GM23338 (cell line): Measurements from ENCODE around the gene PGM3.
A peak's percentile ranks its signal among the peaks of the same experiment; 100 is the strongest.

Source experiments
- EZH2 ChIP-seq: fragments of 200-600 bp; sonication (generic); IDR thresholded peaks from one replicate; pipeline ENCODE4 v1.8.0; 2017; ENCODE audit warnings: antibody characterized with exemption, mild to moderate bottlenecking, low read depth; ENCODE audit not compliant: unreplicated experiment
- EZH2phosphoT487 ChIP-seq: fragments of 200-600 bp; sonication (generic); IDR thresholded peaks from one replicate; pipeline ENCODE4 v1.8.1; 2018; ENCODE audit warnings: antibody characterized with exemption; ENCODE audit not compliant: unreplicated experiment
- POLR2AphosphoS5 ChIP-seq: IDR thresholded peaks from 2 replicates; pipeline ENCODE4 v1.6.1; 2016; ENCODE audit warnings: antibody characterized with exemption, low read depth
- STAT1 ChIP-seq: IDR thresholded peaks from one replicate; pipeline ENCODE4 v1.6.1; 2016; ENCODE audit warnings: antibody characterized with exemption; ENCODE audit not compliant: unreplicated experiment
- ZNF331 ChIP-seq: fragments of 250-450 bp; sonication (Bioruptor Pico); IDR thresholded peaks from 2 replicates; pipeline ENCODE4 v1.5.0; 2020; ENCODE audit warnings: low read depth, mild to moderate bottlenecking, moderate library complexity
- TF ChIP-seq, protein P1 (sequence below), 2 experiments: fragments of 200-600 bp in 1 of 2; sonication (generic) in 1 of 2; conservative IDR thresholded peaks; 2 replicates each; pipeline versions ENCODE4 v1.5.1 to v1.6.1; 2016 to 2017; ENCODE audit warnings: antibody characterized with exemption in 2 of 2, low read depth in 2 of 2, mild to moderate bottlenecking in 2 of 2, moderate library complexity in 1 of 2
- TF ChIP-seq, protein P2 (sequence below): fragments of 250-450 bp; sonication (Bioruptor Pico); IDR thresholded peaks from 2 replicates; pipeline ENCODE4 v1.5.0; 2020; ENCODE audit warnings: mild to moderate bottlenecking, moderate library complexity

DNA sequence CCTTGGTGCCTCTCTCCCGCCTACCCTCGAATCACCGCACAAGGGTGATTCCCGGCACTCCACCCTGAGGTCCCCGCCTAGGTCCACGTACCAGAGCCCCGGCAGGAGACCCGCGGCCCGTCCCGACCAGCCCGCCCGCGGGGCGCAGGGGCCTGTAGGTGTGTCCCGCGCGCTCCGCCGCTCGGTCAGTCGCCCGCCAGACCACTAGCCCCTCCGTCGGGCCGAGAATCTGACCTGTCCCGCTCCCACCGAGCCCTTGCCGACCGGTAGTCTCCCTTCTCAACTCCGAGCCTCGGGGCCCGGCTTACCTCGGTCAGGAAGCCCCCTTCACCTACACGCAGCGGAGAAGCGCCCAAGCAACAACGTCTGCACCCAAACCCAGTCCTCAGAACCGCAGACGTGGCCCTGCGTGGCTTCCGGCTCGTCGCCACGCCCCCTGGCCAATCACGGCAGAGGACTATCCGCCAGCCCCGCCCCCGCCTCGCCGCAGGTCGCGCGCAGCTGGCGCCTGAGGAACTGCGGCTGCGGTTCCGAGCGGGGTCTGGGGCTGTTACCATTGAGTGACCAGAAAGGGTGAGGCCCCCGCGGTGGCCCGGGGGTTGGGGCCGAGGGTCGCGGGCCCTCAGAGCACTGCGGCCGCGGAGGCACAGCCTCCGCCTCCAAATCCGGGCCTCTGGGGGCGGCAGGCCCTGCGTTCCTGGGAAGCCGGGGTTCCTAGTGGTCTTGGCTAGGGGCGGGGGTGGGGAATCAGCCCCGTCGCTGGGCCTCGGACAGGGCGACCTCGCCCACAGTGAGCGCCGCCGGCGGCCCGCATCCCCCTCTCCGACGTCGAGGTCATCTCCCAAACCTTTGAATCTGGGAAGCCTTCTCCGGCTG lies at the start of gene PGM3, which contains the start of gene RWDD2A:
- TF ChIP-seq, protein P1, sequence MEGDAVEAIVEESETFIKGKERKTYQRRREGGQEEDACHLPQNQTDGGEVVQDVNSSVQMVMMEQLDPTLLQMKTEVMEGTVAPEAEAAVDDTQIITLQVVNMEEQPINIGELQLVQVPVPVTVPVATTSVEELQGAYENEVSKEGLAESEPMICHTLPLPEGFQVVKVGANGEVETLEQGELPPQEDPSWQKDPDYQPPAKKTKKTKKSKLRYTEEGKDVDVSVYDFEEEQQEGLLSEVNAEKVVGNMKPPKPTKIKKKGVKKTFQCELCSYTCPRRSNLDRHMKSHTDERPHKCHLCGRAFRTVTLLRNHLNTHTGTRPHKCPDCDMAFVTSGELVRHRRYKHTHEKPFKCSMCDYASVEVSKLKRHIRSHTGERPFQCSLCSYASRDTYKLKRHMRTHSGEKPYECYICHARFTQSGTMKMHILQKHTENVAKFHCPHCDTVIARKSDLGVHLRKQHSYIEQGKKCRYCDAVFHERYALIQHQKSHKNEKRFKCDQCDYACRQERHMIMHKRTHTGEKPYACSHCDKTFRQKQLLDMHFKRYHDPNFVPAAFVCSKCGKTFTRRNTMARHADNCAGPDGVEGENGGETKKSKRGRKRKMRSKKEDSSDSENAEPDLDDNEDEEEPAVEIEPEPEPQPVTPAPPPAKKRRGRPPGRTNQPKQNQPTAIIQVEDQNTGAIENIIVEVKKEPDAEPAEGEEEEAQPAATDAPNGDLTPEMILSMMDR (conservative IDR thresholded peaks at IDR 0.05; ENCODE audit: low read depth in 2 of 2) = no peak
- TF ChIP-seq, protein P2, sequence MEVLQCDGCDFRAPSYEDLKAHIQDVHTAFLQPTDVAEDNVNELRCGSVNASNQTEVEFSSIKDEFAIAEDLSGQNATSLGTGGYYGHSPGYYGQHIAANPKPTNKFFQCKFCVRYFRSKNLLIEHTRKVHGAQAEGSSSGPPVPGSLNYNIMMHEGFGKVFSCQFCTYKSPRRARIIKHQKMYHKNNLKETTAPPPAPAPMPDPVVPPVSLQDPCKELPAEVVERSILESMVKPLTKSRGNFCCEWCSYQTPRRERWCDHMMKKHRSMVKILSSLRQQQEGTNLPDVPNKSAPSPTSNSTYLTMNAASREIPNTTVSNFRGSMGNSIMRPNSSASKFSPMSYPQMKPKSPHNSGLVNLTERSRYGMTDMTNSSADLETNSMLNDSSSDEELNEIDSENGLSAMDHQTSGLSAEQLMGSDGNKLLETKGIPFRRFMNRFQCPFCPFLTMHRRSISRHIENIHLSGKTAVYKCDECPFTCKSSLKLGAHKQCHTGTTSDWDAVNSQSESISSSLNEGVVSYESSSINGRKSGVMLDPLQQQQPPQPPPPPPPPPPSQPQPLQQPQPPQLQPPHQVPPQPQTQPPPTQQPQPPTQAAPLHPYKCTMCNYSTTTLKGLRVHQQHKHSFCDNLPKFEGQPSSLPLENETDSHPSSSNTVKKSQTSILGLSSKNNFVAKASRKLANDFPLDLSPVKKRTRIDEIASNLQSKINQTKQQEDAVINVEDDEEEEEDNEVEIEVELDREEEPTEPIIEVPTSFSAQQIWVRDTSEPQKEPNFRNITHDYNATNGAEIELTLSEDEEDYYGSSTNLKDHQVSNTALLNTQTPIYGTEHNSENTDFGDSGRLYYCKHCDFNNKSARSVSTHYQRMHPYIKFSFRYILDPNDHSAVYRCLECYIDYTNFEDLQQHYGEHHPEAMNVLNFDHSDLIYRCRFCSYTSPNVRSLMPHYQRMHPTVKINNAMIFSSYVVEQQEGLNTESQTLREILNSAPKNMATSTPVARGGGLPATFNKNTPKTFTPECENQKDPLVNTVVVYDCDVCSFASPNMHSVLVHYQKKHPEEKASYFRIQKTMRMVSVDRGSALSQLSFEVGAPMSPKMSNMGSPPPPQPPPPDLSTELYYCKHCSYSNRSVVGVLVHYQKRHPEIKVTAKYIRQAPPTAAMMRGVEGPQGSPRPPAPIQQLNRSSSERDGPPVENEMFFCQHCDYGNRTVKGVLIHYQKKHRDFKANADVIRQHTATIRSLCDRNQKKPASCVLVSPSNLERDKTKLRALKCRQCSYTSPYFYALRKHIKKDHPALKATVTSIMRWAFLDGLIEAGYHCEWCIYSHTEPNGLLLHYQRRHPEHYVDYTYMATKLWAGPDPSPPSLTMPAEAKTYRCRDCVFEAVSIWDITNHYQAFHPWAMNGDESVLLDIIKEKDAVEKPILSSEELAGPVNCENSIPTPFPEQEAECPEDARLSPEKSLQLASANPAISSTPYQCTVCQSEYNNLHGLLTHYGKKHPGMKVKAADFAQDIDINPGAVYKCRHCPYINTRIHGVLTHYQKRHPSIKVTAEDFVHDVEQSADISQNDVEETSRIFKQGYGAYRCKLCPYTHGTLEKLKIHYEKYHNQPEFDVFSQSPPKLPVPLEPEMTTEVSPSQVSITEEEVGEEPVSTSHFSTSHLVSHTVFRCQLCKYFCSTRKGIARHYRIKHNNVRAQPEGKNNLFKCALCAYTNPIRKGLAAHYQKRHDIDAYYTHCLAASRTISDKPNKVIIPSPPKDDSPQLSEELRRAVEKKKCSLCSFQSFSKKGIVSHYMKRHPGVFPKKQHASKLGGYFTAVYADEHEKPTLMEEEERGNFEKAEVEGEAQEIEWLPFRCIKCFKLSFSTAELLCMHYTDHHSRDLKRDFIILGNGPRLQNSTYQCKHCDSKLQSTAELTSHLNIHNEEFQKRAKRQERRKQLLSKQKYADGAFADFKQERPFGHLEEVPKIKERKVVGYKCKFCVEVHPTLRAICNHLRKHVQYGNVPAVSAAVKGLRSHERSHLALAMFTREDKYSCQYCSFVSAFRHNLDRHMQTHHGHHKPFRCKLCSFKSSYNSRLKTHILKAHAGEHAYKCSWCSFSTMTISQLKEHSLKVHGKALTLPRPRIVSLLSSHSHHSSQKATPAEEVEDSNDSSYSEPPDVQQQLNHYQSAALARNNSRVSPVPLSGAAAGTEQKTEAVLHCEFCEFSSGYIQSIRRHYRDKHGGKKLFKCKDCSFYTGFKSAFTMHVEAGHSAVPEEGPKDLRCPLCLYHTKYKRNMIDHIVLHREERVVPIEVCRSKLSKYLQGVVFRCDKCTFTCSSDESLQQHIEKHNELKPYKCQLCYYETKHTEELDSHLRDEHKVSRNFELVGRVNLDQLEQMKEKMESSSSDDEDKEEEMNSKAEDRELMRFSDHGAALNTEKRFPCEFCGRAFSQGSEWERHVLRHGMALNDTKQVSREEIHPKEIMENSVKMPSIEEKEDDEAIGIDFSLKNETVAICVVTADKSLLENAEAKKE (CRISPR knock-in tag) = no peak
- no peak for TF ChIP-seq EZH2phosphoT487
- peak; percentile 96 for TF ChIP-seq POLR2AphosphoS5
- no peak for TF ChIP-seq STAT1
- TF ChIP-seq ZNF331 = no peak
- no peak for TF ChIP-seq EZH2
